ENCODE measurements around the gene RBBP7. TPM values are rescaled to one million over a fixed set of nuclear protein-coding genes. Genes with fewer than 3 reads are reported as not detected.

Gene RBBP7
- total and polyA plus RNA-seq, 8 donors, result 29.1 to 90.0 (median 45.2) TPM

DNA sequence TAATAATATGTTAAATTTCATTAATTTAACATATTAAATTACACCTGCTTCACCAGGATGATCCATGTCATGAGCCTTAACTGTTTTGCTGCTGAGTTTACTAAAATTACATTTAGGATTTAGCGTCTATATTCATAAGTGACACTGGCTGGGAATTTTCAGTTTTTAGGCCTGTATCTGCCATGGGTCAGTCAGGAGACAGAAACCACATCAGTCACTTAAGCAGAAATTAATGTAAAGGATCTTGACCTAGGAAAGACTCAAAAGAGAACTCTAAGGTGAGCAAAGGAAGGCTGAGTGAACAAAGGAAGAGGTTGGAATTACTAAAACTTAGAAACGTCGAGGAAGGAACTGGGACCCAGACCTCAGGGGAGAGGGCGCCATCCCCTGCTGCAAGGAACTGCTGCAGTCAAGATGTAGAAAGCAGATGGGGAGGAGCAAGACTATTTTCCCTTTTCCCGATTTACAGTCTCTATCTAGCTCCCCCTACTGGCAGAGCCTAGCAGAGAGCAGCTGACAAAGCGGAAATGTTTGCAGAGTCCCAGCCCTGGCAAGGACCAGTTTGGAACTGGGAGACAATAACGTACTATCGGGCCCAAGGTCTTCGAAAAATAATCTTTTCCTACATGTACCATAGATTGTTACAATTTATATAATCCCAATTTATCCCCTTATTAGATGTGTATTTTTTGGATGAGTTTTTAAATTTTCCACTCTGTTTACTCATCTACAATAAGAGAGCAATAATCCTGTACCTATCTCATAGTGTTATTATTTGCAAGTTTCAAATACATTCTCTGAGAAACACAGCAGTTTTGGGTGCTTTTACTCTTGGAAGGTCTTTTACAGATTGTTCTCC, 22.6 kb upstream of the RBBP7 start:
- intact Hi-C loops (cut with DNase I), result no loop called here
- WGBS, 2 donors, result 8 to 12% methylated on average over 9 of the region's 9 CpGs
- Histone ChIP-seq H3K4me1 (no peaks in the 10 kb centered on the region), H3K36me3 (no peaks in the 10 kb centered on the region), H3K9me3 (no peaks in the 10 kb centered on the region), H3K27me3 (peaks cover 0 to 25% (median 2%) of the 10 kb centered on the region in 4 donors), H3K4me3 (no peak overlapping the region), H3K27ac (no peak overlapping the region)
- ATAC-seq (peak; percentile 79 to 99 (median 94)), DNase-seq (peak in 5 of 6 donors; percentile 50 to 73 (median 60)), FAIRE-seq (peak; percentile 60)
- TF ChIP-seq, protein P1, sequence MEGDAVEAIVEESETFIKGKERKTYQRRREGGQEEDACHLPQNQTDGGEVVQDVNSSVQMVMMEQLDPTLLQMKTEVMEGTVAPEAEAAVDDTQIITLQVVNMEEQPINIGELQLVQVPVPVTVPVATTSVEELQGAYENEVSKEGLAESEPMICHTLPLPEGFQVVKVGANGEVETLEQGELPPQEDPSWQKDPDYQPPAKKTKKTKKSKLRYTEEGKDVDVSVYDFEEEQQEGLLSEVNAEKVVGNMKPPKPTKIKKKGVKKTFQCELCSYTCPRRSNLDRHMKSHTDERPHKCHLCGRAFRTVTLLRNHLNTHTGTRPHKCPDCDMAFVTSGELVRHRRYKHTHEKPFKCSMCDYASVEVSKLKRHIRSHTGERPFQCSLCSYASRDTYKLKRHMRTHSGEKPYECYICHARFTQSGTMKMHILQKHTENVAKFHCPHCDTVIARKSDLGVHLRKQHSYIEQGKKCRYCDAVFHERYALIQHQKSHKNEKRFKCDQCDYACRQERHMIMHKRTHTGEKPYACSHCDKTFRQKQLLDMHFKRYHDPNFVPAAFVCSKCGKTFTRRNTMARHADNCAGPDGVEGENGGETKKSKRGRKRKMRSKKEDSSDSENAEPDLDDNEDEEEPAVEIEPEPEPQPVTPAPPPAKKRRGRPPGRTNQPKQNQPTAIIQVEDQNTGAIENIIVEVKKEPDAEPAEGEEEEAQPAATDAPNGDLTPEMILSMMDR (IDR thresholded peaks at IDR 0.05), result peak; percentile 76 to 81 (median 78)

DNA sequence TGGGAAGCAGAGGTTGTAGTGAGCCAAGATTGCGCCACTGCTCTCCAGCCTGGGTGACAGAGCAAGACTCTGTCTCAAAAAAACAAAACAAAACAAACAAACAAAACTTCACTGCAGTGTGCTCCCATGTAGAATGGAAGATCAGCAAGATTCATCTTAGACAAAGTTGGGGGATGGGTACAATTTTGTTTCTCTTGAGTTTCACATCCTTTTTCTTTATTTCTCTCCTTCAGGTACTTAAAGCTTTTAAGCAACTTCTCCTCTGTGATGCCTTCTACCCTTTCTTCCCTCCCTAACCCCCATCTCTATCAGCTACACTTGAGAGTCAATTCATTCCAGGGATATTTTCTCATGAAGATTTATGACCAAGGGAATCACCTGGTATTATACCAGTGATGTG, 15.5 kb upstream of the RBBP7 start:
- Histone ChIP-seq H3K9me3 (no peaks in the 10 kb centered on the region), H3K4me3 (no peak overlapping the region), H3K4me1 (no peaks in the 10 kb centered on the region), H3K27me3 (peaks cover 0 to 6% (median 4%) of the 10 kb centered on the region in 4 donors), H3K36me3 (no peaks in the 10 kb centered on the region), H3K27ac (no peak overlapping the region)
- DNase-seq (no peak), ATAC-seq (no peak), FAIRE-seq (no peak)
- WGBS, 2 donors, result 80 to 100% methylated on average over 1 of the region's 1 CpG
- TF ChIP-seq, protein P1 (IDR thresholded peaks at IDR 0.05), result no peak
- intact Hi-C loops (cut with DNase I), result loop anchor here in 2 of 3 donors (10.0 kb wide), 1 partner anchor 159 kb away; no protein-coding TSS in a partner anchor

DNA sequence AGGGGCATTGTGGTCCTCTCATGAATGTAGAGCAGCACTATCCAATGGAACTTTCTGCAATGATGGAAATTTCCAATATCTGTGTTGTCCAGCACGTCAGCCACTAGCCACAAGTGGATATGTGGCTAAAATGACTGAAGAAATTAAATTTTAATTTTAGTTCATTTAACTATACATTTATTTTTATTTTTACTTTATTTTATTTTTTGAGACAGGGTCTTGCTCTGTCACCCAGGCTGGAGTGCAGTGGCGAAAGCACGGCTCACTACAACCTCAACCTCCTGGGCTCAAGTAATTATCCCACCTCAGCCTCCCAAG, 13.3 kb upstream of the RBBP7 start:
- Histone ChIP-seq H3K4me3 (peak overlapping the region in 1 of 4 donors; percentile 19), H3K27me3 (peaks cover 0 to 9% (median 6%) of the 10 kb centered on the region in 4 donors), H3K4me1 (no peaks in the 10 kb centered on the region), H3K27ac (peak overlapping the region in 2 of 4 donors; percentile 24 to 70), H3K36me3 (no peaks in the 10 kb centered on the region), H3K9me3 (no peaks in the 10 kb centered on the region)
- TF ChIP-seq, protein P1 (IDR thresholded peaks at IDR 0.05), result no peak
- ATAC-seq (no peak), DNase-seq (no peak), FAIRE-seq (no peak)
- 28 to 44% methylated on average over 3 of the region's 3 CpGs for WGBS, 2 donors
- intact Hi-C loops (cut with DNase I), result loop anchor here in 2 of 3 donors (10.0 kb wide), 1 partner anchor 161 kb away; no protein-coding TSS in a partner anchor

DNA sequence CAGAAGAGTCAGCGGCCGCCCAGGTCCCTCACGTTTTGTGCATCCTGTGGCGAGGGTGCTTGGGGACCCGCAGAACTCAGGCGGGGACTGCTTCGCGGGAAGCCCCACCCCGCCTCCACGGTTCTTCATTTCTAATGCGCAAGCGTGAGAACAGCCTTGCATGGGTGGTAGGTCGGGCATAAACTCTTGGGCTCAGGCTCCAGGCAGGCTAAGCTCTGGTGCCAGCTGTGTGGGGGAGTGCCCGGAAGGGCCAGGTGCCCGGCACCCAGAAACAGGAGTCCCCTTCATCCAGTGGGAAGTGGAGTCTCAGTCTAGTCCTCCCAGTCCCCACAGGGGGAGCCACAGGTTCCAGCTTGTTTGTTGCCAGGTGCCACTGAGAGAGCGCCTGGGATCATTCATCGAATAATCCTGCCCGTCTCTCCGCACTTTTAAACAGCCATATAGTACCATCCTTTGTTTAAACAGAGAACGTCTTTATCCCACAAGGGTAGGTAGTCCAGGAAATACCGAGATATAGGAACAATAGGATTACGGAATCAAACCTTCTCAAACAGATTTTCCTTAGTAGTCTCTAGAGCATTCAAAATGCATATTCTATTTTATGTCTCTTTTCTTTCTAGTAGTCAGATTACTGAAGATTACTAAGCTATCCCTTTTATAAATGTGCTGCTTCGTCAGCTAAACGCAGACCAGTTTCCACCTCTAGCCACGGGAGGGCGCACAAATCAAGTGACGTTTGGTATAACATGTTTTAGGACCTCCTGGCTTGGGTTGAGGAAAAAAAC, 12.7 kb upstream of the RBBP7 start:
- TF ChIP-seq, protein P1 (IDR thresholded peaks at IDR 0.05), result peak in 3 of 4 donors; percentile 24 to 43 (median 37)
- peaks cover 0 to 9% (median 6%) of the 10 kb centered on the region in 4 donors for H3K27me3 ChIP-seq
- H3K27ac ChIP-seq, result peak overlapping the region; percentile 5 to 70 (median 36)
- no peaks in the 10 kb centered on the region for H3K4me1 ChIP-seq
- WGBS, 2 donors, result 0 to 18% methylated on average over 27 of the region's 27 CpGs
- no peaks in the 10 kb centered on the region for H3K36me3 ChIP-seq
- intact Hi-C loops (cut with DNase I), result loop anchor here in 2 of 3 donors (10.0 kb wide), 1 partner anchor 162 kb away; no protein-coding TSS in a partner anchor
- ATAC-seq, result peak; percentile 76 to 90 (median 86)
- H3K4me3 ChIP-seq, result peak overlapping the region; percentile 7 to 39 (median 28)
- H3K9me3 ChIP-seq, result no peaks in the 10 kb centered on the region
- FAIRE-seq, result peak; percentile 96
- DNase-seq, result peak; percentile 44 to 81 (median 59)
